GM23338 (cell line): ENCODE results near the gene ELF5. TPM values are rescaled to one million over a fixed set of nuclear protein-coding genes. Genes with fewer than 3 reads are reported as not detected.

Source experiments
- ETS1 ChIP-seq: IDR thresholded peaks from 2 replicates; pipeline ENCODE4 v1.6.1; 2016; ENCODE audit warnings: antibody characterized with exemption
- JUNB ChIP-seq: IDR thresholded peaks from one replicate; pipeline ENCODE4 v1.6.1; 2016; ENCODE audit warnings: antibody characterized with exemption; ENCODE audit not compliant: unreplicated experiment
- NANOG ChIP-seq: IDR thresholded peaks from 2 replicates; pipeline ENCODE4 v1.6.1; 2016; ENCODE audit warnings: antibody characterized with exemption, borderline replicate concordance
- REST ChIP-seq: IDR thresholded peaks from one replicate; pipeline ENCODE4 v1.6.1; 2018; ENCODE audit warnings: antibody characterized with exemption; ENCODE audit not compliant: unreplicated experiment
- STAT1 ChIP-seq: IDR thresholded peaks from one replicate; pipeline ENCODE4 v1.6.1; 2016; ENCODE audit warnings: antibody characterized with exemption; ENCODE audit not compliant: unreplicated experiment
- ZNF331 ChIP-seq: fragments of 250-450 bp; sonication (Bioruptor Pico); IDR thresholded peaks from 2 replicates; pipeline ENCODE4 v1.5.0; 2020; ENCODE audit warnings: low read depth, mild to moderate bottlenecking, moderate library complexity
- ZNF462 ChIP-seq: fragments of 250-450 bp; sonication (Bioruptor Pico); IDR thresholded peaks from 2 replicates; pipeline ENCODE4 v1.5.0; 2020; ENCODE audit warnings: mild to moderate bottlenecking, moderate library complexity
- polyA plus RNA-seq: library from polyadenylated mRNA; unstranded; fragments of >200 nt; fragmentation: Nextera tagmentation; extraction: Ambion mirVana; gene quantifications from 2 replicates; pipeline ENCODE4 v1.2.1, GENCODE V29; 2016
- total RNA-seq: library from RNA; depleted of rRNA; stranded (reverse); fragments of >200 nt; shearing (Covaris generic); gene quantifications from 2 replicates; pipeline ENCODE4 v1.2.3, GENCODE V29; 2014

The ELF5 gene
- total and polyA plus RNA-seq, 2 experiments from 2014 or later, result not detected

- TF ChIP-seq ZNF462 (CRISPR knock-in tag) (no peak), REST (no peak), NANOG (no peak), ZNF331 (CRISPR knock-in tag) (no peak), JUNB (no peak), STAT1 (no peak), ETS1 (no peak)
These were observed 35.7 kb upstream of the ELF5 start (continued) for GRCh38 chr11:34549271-34549670.
